ENCODE data around the gene TMEM14C.

GRCh38 chr6:10721850-10722569 is 860 bp upstream of the TMEM14C start:
- TF ChIP-seq CTCF (optimal IDR thresholded peaks at IDR 0.05 in 1 of 3, IDR thresholded peaks at IDR 0.05 in 1 of 3, conservative IDR thresholded peaks at IDR 0.05 in 1 of 3; ENCODE audit: extremely low read depth in 1 of 3, insufficient read depth in 2 of 3, low read length in 3 of 3) (no peak), EZH2 (IDR thresholded peaks at IDR 0.05; ENCODE audit: low read length) (no peak)

Data from keratinocyte (primary cell).